Natural killer cell (primary cell): ENCODE measurements around the gene OR13J1. TPM values are rescaled to one million over a fixed set of nuclear protein-coding genes. Genes with fewer than 3 reads are reported as not detected.

Experiments
- ATAC-seq, 3 donors: fragments of 150-1000 bp in 2 of 3; fragments of 200-7000 bp in 1 of 3; cut with Tn5 transposase; 1 replicate in 1 of 3; 2 replicates in 2 of 3; pipeline ENCODE4 v1.10.0; 2021; ENCODE audit warnings: mild to moderate bottlenecking in 2 of 3, moderate library complexity in 2 of 3
- DNase-seq, 2 donors: peaks; one replicate each; pipeline versions ENCODE4 v3.0.0 to v3.0.0-alpha.2; 2013 to 2021; ENCODE audit warnings: mixed read lengths in 1 of 2
- H3K27ac ChIP-seq: one replicate; pipeline ENCODE4 v1.5.1; 2013; ENCODE audit warnings: mild to moderate bottlenecking, low read length
- H3K27me3 ChIP-seq: one replicate; pipeline ENCODE4 v1.6.1; 2013; ENCODE audit warnings: low read length; ENCODE audit not compliant: control insufficient read depth, insufficient read depth
- H3K36me3 ChIP-seq: one replicate; pipeline ENCODE4 v1.6.1; 2013; ENCODE audit warnings: low read length; ENCODE audit not compliant: control insufficient read depth, insufficient read depth
- H3K4me1 ChIP-seq: one replicate; pipeline ENCODE4 v1.6.1; 2013; ENCODE audit warnings: low read length; ENCODE audit not compliant: control insufficient read depth, insufficient read depth
- H3K4me3 ChIP-seq: one replicate; pipeline ENCODE4 v1.5.1; 2013; ENCODE audit warnings: low read length
- H3K9me3 ChIP-seq: one replicate; pipeline ENCODE4 v1.6.1; 2013; ENCODE audit warnings: low read length; ENCODE audit not compliant: control insufficient read depth, insufficient read depth
- H3K27ac Mint-ChIP-seq, 2 donors: one replicate each; pipeline ENCODE4 v1.8.0; 2022; ENCODE audit warnings: mild to moderate bottlenecking in 2 of 2, mixed read lengths in 2 of 2, moderate library complexity in 1 of 2
- H3K27me3 Mint-ChIP-seq, 2 donors: one replicate each; pipeline ENCODE4 v1.8.0; 2022; ENCODE audit warnings: low read depth in 2 of 2, mixed read lengths in 2 of 2
- H3K36me3 Mint-ChIP-seq: one replicate; pipeline ENCODE4 v1.8.0; 2022; ENCODE audit warnings: mixed read lengths
- H3K4me1 Mint-ChIP-seq, 2 donors: one replicate each; pipeline ENCODE4 v1.8.0; 2022; ENCODE audit warnings: mixed read lengths in 2 of 2
- H3K4me3 Mint-ChIP-seq: one replicate; pipeline ENCODE4 v1.8.0; 2022; ENCODE audit warnings: mild to moderate bottlenecking, moderate library complexity, mixed read lengths
- H3K9me3 Mint-ChIP-seq, 2 donors: one replicate each; pipeline ENCODE4 v1.8.0; 2022; ENCODE audit warnings: mixed read lengths in 2 of 2
- CTCF ChIP-seq: fragments of 200-600 bp; IDR thresholded peaks from one replicate; pipeline ENCODE4 v1.8.0; 2022; ENCODE audit warnings: antibody characterized with exemption
- WGBS: methylation state at CpG from one replicate; pipeline ENCODE4 v1.1.7; 2013; ENCODE audit warnings: missing lambda C conversion rate; ENCODE audit not compliant: insufficient coverage; 5-methylcytosine and 5-hydroxymethylcytosine counted together
- intact Hi-C: fragments of 100-400 bp; cut with micrococcal nuclease; formaldehyde crosslinking; loops from one replicate; pipeline ENCODE4 v1.14.2; 2022
- total RNA-seq, 4 donors: library from RNA; stranded (reverse); fragments of 120-200 nt in 1 of 4; gene quantifications; one replicate each; pipeline versions ENCODE4 v1.2.3 to v1.2.4, GENCODE V29; 2013 to 2022

OR13J1 gene
- total RNA-seq, 3 donors from 2014 or later (not counting 1 experiment from before 2014, with no cell fraction given): not detected

- no peaks in the 10 kb centered on the region for H3K36me3 Mint-ChIP-seq
- intact Hi-C loops: no loop called here
- no peak for TF ChIP-seq CTCF
- Histone ChIP-seq H3K36me3 (peaks cover 3% of the 10 kb centered on the region), H3K27me3 (no peaks in the 10 kb centered on the region), H3K4me3 (no peak overlapping the region), H3K4me1 (peaks cover 36% of the 10 kb centered on the region), H3K27ac (no peak overlapping the region), H3K9me3 (no peaks in the 10 kb centered on the region)
- peaks cover 6 to 16% of the 10 kb centered on the region in 2 donors for H3K4me1 Mint-ChIP-seq
- no peak for DNase-seq
- H3K27ac Mint-ChIP-seq: no peak overlapping the region
- no peaks in the 10 kb centered on the region for H3K9me3 Mint-ChIP-seq
- no peak overlapping the region for H3K4me3 Mint-ChIP-seq
- 53% methylated on average over 3 of the region's 3 CpGs for WGBS
- peak in 2 of 3 donors; percentile 26 to 49 for ATAC-seq
- no peaks in the 10 kb centered on the region for H3K27me3 Mint-ChIP-seq
These were observed 27.4 kb downstream of the OR13J1 start for GRCh38 chr9:35842795-35843194.

- no peak overlapping the region for H3K4me3 ChIP-seq
- H3K9me3 ChIP-seq: no peaks in the 10 kb centered on the region
- 96% methylated on average over 15 of the region's 17 CpGs for WGBS
- H3K27ac ChIP-seq: no peak overlapping the region
- no peaks in the 10 kb centered on the region for H3K27me3 ChIP-seq
- intact Hi-C loops: no loop called here
- Mint-ChIP-seq H3K36me3 (no peaks in the 10 kb centered on the region), H3K4me1 (peaks cover 6 to 16% of the 10 kb centered on the region in 2 donors), H3K27ac (no peak overlapping the region), H3K9me3 (no peaks in the 10 kb centered on the region), H3K27me3 (no peaks in the 10 kb centered on the region), H3K4me3 (no peak overlapping the region)
- DNase-seq (no peak), ATAC-seq (no peak)
- TF ChIP-seq CTCF: no peak
- H3K36me3 ChIP-seq: peaks cover 2% of the 10 kb centered on the region
- peaks cover 32% of the 10 kb centered on the region for H3K4me1 ChIP-seq
These were observed 28.0 kb downstream of the OR13J1 start for GRCh38 chr9:35842020-35842745.

- TF ChIP-seq CTCF: no peak
- DNase-seq (no peak), ATAC-seq (no peak)
- intact Hi-C loops: no loop called here
- H3K36me3 ChIP-seq: no peaks in the 10 kb centered on the region
- Mint-ChIP-seq H3K36me3 (no peaks in the 10 kb centered on the region), H3K9me3 (no peaks in the 10 kb centered on the region), H3K27me3 (no peaks in the 10 kb centered on the region), H3K4me1 (peaks cover 6 to 16% of the 10 kb centered on the region in 2 donors), H3K27ac (no peak overlapping the region), H3K4me3 (no peak overlapping the region)
- no peak overlapping the region for H3K4me3 ChIP-seq
- no peak overlapping the region for H3K27ac ChIP-seq
- peaks cover 27% of the 10 kb centered on the region for H3K4me1 ChIP-seq
- H3K9me3 ChIP-seq: no peaks in the 10 kb centered on the region
- 85% methylated on average over 5 of the region's 5 CpGs for WGBS
- no peaks in the 10 kb centered on the region for H3K27me3 ChIP-seq
These were observed 28.6 kb downstream of the OR13J1 start for GRCh38 chr9:35841645-35841900.
